OCI-LY7 (cell line): ENCODE results near the gene THRB. TPM values are rescaled to one million over a fixed set of nuclear protein-coding genes. Genes with fewer than 3 reads are reported as not detected.

Source experiments
- BruUV-seq: library from RNA; stranded (reverse); fragments of 400-500 nt; replicated peaks from 2 replicates; lab custom pipeline; 2021; lab: Mats Ljungman, UMichigan
- CTCF ChIA-PET: fragments of 300-600 bp; sonication (Branson Sonifier 250); formaldehyde crosslinking; loops from one replicate; lab custom pipeline; 2022; ENCODE audit warnings: antibody characterized with exemption; ENCODE audit not compliant: unreplicated experiment; lab: Charles Lee
- POLR2A ChIA-PET: fragments of 300-600 bp; sonication (Branson Sonifier 250); formaldehyde crosslinking; loops from one replicate; lab custom pipeline; 2022; ENCODE audit warnings: antibody characterized with exemption; lab: Charles Lee
- DNase-seq: peaks from one replicate; pipeline ENCODE4 v3.0.0-alpha.2; 2015; ENCODE audit warnings: low spot score
- H2AFZ ChIP-seq: fragments of 200-600 bp; sonication (generic), shearing (Covaris generic); 2 replicates; pipeline ENCODE4 v1.6.1; 2014; ENCODE audit warnings: mild to moderate bottlenecking, antibody characterized with exemption, low read length, moderate library complexity
- H3K27ac ChIP-seq: fragments of 200-600 bp; sonication (generic); 2 replicates; pipeline ENCODE4 v1.5.1; 2014; ENCODE audit warnings: mixed run types, low read depth, mild to moderate bottlenecking, moderate library complexity, low read length, inconsistent platforms; ENCODE audit not compliant: poor library complexity, severe bottlenecking
- H3K36me3 ChIP-seq: fragments of 200-600 bp; sonication (generic); 2 replicates; pipeline ENCODE4 v1.6.1; 2014; ENCODE audit warnings: mild to moderate bottlenecking, antibody characterized with exemption, low read length, moderate library complexity, mixed read lengths; ENCODE audit not compliant: insufficient read depth
- H3K4me1 ChIP-seq: fragments of 200-600 bp; sonication (generic); 2 replicates; pipeline ENCODE4 v1.5.1; 2014; ENCODE audit warnings: mild to moderate bottlenecking, low read length; ENCODE audit not compliant: insufficient read depth, poor library complexity, severe bottlenecking
- H3K4me2 ChIP-seq: fragments of 200-600 bp; sonication (generic); 2 replicates; pipeline ENCODE4 v1.6.1; 2014; ENCODE audit warnings: mild to moderate bottlenecking, low read length
- H3K4me3 ChIP-seq: fragments of 200-600 bp; sonication (generic); 2 replicates; pipeline ENCODE4 v1.5.1; 2014; ENCODE audit warnings: mild to moderate bottlenecking, low read depth, low read length; ENCODE audit not compliant: poor library complexity, severe bottlenecking
- H3K79me2 ChIP-seq: fragments of 200-600 bp; sonication (generic); 2 replicates; pipeline ENCODE4 v1.6.1; 2016; ENCODE audit warnings: low read depth, mild to moderate bottlenecking, low read length, moderate library complexity, mixed read lengths; ENCODE audit not compliant: insufficient read depth
- H3K9me2 ChIP-seq: fragments of 200-600 bp; sonication (generic); 2 replicates; pipeline ENCODE4 v1.6.1; 2016; ENCODE audit warnings: mild to moderate bottlenecking, low read length, mixed read lengths; ENCODE audit not compliant: insufficient read depth
- H3K9me3 ChIP-seq: fragments of 200-600 bp; sonication (generic); 2 replicates; pipeline ENCODE4 v1.6.1; 2014; ENCODE audit warnings: mild to moderate bottlenecking, mixed run types, low read length, mixed read lengths
- H4K20me1 ChIP-seq: fragments of 200-600 bp; sonication (generic); 2 replicates; pipeline ENCODE4 v1.6.1; 2014; ENCODE audit warnings: mild to moderate bottlenecking, antibody characterized with exemption, low read length, moderate library complexity, mixed read lengths; ENCODE audit not compliant: insufficient read depth
- EZH2phosphoT487 ChIP-seq: fragments of 200-600 bp; sonication (generic); IDR thresholded peaks from 2 replicates; pipeline ENCODE4 v1.6.1; 2018; ENCODE audit warnings: low read depth, borderline replicate concordance, mild to moderate bottlenecking, mixed run types, antibody characterized with exemption, low read length, moderate library complexity, mixed read lengths
- intact Hi-C: fragments of 100-400 bp; cut with micrococcal nuclease; formaldehyde crosslinking; loops from one replicate; pipeline ENCODE4 v1.10.0; 2022; ENCODE audit not compliant: unreplicated experiment
- total RNA-seq, 2 experiments: library from RNA; depleted of rRNA in 1 of 2; stranded (reverse); fragments of >200 nt in 1 of 2; shearing (Covaris generic) in 1 of 2; gene quantifications; 2 replicates each; pipeline ENCODE4 v1.2.3, GENCODE V29; 2014 to 2022
- TF ChIP-seq, protein P1 (sequence below): fragments of 200-600 bp; sonication (generic); conservative IDR thresholded peaks from 2 replicates; pipeline ENCODE4 v1.5.1; 2014; ENCODE audit warnings: mild to moderate bottlenecking, antibody characterized with exemption, low read length, moderate library complexity, mixed read lengths

The THRB gene
- total RNA-seq, 2 experiments from 2014 or later: not detected

DNA sequence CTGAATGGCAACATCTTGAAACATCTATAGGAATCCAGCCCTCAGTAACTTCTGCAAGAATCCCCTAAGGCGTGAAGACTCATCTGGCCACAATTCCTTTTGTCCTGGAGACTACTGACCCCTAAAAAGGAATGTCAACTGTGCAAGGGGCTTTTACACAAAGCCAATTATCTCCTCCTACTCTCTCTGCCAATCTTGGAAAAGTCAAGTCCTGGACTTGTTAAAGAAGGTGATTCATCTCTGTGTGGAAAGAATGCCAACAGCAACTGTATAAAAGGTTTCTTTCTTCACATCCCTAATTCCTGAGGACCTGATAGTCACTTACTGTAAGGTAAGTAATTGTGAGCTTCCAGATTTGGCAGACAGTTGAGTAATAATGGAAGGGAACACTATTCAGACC, 22.3 kb downstream of the THRB start:
- Histone ChIP-seq H3K9me3 (no peaks in the 10 kb centered on the region), H2AFZ (no peak overlapping the region), H3K4me3 (no peak overlapping the region), H3K36me3 (no peaks in the 10 kb centered on the region), H3K79me2 (no peaks in the 10 kb centered on the region), H3K9me2 (no peaks in the 10 kb centered on the region), H3K4me2 (no peak overlapping the region), H4K20me1 (no peaks in the 10 kb centered on the region), H3K4me1 (no peaks in the 10 kb centered on the region), H3K27ac (no peak overlapping the region)
- POLR2A ChIA-PET: interaction anchor here (1.7 kb wide), 1 partner anchor 16 kb away, joined by 3 read pairs; no protein-coding TSS in a partner anchor
- TF ChIP-seq EZH2phosphoT487: no peak
- TF ChIP-seq, protein P1, sequence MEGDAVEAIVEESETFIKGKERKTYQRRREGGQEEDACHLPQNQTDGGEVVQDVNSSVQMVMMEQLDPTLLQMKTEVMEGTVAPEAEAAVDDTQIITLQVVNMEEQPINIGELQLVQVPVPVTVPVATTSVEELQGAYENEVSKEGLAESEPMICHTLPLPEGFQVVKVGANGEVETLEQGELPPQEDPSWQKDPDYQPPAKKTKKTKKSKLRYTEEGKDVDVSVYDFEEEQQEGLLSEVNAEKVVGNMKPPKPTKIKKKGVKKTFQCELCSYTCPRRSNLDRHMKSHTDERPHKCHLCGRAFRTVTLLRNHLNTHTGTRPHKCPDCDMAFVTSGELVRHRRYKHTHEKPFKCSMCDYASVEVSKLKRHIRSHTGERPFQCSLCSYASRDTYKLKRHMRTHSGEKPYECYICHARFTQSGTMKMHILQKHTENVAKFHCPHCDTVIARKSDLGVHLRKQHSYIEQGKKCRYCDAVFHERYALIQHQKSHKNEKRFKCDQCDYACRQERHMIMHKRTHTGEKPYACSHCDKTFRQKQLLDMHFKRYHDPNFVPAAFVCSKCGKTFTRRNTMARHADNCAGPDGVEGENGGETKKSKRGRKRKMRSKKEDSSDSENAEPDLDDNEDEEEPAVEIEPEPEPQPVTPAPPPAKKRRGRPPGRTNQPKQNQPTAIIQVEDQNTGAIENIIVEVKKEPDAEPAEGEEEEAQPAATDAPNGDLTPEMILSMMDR: no peak
- DNase-seq: no peak
- BruUV-seq: no TSS peak
- intact Hi-C loops: no loop called here
- CTCF ChIA-PET: no interaction called here

DNA sequence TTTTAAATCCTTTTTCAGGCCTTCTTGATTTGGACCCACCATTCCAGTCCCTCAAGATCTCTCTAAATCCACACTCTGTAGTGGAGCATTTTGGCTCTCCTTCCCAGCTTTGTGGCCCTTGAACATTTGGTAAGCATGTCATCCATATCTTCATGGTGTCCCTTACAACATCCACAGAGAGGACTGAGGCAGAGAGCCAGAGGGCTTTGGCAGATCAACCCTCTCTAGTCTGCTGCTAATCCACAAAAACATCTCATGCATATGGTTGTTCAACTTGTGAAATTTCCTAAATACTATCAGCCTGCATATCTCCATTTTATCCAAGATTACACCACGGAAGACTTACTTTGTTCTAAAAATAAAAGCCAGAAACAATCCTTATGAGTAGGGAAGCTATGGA, 23.2 kb downstream of the THRB start:
- POLR2A ChIA-PET: interaction anchor here (1.7 kb wide), 1 partner anchor 15 kb away, joined by 3 read pairs; no protein-coding TSS in a partner anchor
- Histone ChIP-seq H3K9me3 (no peaks in the 10 kb centered on the region), H3K4me3 (no peak overlapping the region)

DNA sequence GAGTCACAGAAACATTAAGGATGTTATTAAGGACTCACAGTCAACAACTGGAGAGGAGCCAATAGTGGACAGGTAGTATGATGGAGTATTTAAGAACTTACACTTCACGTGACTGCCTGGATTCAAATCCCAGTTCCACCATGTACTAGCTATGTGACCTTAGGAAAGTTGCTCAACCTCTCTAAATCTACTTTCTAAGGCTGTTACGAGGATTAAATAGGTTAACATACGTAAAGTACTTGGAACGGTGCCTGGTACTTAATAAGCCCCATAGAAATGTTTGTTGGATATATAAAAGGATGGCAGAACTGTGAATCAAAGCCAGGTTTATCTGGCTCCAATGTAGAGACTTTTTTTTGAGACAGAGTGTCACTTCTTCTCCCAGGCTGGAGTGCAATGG, 24.4 kb downstream of the THRB start:
- Histone ChIP-seq H4K20me1 (no peaks in the 10 kb centered on the region), H3K4me1 (no peaks in the 10 kb centered on the region), H3K4me2 (no peak overlapping the region), H3K79me2 (no peaks in the 10 kb centered on the region), H3K9me3 (no peaks in the 10 kb centered on the region), H2AFZ (no peak overlapping the region), H3K36me3 (no peaks in the 10 kb centered on the region), H3K9me2 (no peaks in the 10 kb centered on the region), H3K4me3 (no peak overlapping the region), H3K27ac (no peak overlapping the region)
- no peak for TF ChIP-seq EZH2phosphoT487
- TF ChIP-seq, protein P1: no peak
- intact Hi-C loops: no loop called here
- POLR2A ChIA-PET: interaction anchor here (0.5 to 1.7 kb wide), 2 partner anchors 14 to 90 kb away, joined by 3 to 6 read pairs; no protein-coding TSS in a partner anchor
- BruUV-seq: no TSS peak
- CTCF ChIA-PET: no interaction called here
- no peak for DNase-seq

More for the DNA sequence above, 23.2 kb downstream of the THRB start:
- no peaks in the 10 kb centered on the region for H3K79me2 ChIP-seq
- no peak overlapping the region for H2AFZ ChIP-seq
- TF ChIP-seq, protein P1: no peak
- TF ChIP-seq EZH2phosphoT487: no peak
- BruUV-seq: no TSS peak
- no peaks in the 10 kb centered on the region for H3K36me3 ChIP-seq
- DNase-seq: no peak
- H3K9me2 ChIP-seq: no peaks in the 10 kb centered on the region
- CTCF ChIA-PET: no interaction called here
- intact Hi-C loops: no loop called here
- H3K4me2 ChIP-seq: no peak overlapping the region
- H4K20me1 ChIP-seq: no peaks in the 10 kb centered on the region
- no peak overlapping the region for H3K27ac ChIP-seq
- H3K4me1 ChIP-seq: no peaks in the 10 kb centered on the region
